KG1 (cell line): Measurements from ENCODE around the gene ABLIM3.

ENCODE experiments used
- DNase-seq: peaks from one replicate; lab custom pipeline; 2025; lab: John Stamatoyannopoulos, UW

The ABLIM3 gene

DNA sequence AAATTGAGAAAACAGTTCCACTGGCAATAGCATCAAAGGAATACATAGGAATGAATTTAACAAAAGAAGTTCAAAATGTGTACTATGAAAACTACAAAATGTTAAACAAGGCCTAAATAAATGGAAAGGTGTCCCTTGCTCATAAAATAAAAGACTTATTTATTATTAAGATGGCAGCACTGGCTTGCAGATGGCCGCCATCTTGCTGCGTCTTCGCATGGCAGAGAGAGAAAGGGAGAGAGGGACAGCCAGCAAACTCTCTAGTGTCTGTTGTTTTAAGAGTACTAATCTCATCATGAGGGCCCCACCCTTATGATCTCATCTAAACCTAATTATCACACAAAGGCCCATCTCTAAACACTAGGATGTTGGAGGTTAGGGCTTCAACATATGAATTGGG, 47.1 kb downstream of the ABLIM3 start:
- no peak for DNase-seq

- DNase-seq, result no peak
Measured at GRCh38 chr5:149195337-149195887, 54.1 kb downstream of the ABLIM3 start.

GRCh38 chr5:149195962-149196361, 54.7 kb downstream of the ABLIM3 start:
- no peak for DNase-seq

DNA sequence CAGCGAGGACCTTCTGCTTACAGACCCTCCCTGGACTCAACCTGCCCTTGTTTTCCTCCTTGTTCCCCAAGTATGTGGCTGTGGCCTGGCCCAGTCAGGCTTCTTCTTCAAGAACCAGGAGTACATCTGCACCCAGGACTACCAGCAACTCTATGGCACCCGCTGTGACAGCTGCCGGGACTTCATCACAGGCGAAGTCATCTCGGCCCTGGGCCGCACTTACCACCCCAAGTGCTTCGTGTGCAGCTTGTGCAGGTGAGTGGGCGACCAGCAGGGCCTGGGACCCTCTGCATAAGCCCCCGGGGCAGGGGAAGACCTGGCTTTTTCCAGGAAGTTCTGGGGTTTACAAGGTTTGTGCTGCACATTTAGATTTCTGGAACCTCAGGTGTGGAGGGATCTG, 56.9 kb downstream of the ABLIM3 start:
- no peak for DNase-seq

DNA sequence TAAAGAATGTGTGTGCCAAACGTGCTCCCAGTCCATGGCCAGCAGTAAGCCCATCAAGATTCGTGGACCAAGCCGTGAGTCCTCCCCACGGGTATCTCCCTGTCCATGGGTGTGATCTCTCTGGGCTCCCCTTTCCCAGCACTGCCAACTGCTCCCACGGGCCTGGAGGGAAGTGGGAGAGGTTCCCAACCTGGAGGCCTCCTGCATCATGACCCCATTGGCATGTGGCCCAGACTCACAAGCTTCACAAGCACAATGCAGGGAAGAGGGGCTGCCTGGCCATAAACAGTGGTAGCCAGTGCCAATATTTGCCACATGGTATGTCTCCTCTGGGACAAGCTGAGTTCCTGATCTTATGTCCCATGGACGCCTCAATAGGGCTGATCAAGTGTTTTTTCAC, 59.1 kb downstream of the ABLIM3 start:
- no peak for DNase-seq

GRCh38 chr5:149201121-149201637, 59.9 kb downstream of the ABLIM3 start:
- no peak for DNase-seq

- no peak for DNase-seq
Measured at GRCh38 chr5:149202910-149203451, 61.7 kb downstream of the ABLIM3 start.

DNA sequence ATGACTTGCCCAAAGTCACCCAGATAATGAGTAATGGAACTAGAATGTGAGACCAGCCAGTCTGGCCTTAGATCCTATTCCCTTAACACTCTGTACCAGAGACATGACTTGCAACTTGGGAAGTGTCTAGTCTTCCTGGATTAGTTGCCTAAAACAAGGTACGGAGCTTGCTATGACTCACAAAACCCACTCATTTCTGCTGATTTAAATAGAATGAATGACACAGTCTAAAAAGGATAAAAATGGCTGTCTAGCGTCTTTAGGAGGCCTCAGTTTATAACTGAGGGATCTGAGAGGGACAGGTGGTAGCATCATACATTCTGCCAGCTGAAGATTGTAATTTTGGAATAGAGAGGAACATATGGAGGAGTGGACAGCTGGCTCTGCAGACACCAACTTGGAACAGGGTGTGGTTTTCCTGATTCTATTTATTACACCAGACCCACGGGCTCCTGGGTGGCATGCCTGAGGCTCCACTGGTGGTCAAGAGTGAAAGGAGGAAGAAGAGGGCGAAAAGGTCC, 62.7 kb downstream of the ABLIM3 start:
- DNase-seq, result no peak

- DNase-seq, result no peak
Measured at GRCh38 chr5:149205625-149206523, 64.6 kb downstream of the ABLIM3 start.

DNA sequence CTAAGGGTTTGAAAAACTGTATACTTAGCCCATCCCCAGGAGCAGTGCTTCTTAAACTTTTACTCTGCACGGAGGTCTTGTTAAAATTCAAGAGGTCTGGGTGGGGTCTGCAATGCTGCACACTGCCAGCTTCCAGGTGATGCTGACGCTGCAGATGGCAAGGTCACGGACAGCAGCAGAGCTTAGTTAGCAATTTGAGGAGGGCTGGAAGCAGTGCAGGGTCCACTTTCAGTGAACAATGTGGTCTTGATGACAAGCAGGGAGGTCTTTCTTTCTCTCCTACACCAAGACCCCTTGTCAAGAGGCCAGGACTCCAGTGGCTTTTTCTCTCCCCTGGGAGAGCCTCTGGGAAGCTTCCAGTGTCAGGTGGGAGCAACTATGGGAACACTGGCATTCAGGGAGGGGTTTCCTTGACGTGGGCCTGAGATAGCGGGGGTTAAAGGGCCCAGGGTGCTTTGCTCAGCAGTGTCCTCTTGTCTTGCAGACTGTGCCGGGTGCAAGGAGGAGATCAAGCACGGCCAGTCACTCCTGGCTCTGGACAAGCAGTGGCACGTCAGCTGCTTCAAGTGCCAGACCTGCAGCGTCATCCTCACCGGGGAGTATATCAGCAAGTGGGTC, 65.3 kb downstream of the ABLIM3 start:
- DNase-seq, result no peak

GRCh38 chr5:149207831-149208230, 66.5 kb downstream of the ABLIM3 start:
- DNase-seq, result no peak

DNA sequence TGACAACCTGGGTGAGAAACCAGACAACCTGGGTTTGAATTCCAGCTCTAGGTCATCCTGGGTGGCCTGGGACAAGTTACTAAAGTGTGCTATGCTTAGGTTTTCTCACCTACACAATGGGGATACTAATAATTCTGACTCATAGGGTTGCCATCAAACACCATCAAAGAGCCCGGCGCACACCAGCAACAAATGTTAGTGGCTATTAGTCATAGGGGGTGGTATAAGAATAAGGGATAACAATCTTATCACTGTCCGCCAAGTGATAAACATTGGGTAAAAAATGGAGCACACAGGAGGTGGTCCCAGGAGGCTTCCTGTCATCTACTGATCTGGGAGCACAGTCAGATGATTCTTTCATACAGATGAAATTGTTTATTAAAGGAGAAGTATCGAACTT, 68.9 kb downstream of the ABLIM3 start:
- DNase-seq, result no peak

GRCh38 chr5:149210968-149211490, 69.7 kb downstream of the ABLIM3 start:
- DNase-seq, result no peak

DNA sequence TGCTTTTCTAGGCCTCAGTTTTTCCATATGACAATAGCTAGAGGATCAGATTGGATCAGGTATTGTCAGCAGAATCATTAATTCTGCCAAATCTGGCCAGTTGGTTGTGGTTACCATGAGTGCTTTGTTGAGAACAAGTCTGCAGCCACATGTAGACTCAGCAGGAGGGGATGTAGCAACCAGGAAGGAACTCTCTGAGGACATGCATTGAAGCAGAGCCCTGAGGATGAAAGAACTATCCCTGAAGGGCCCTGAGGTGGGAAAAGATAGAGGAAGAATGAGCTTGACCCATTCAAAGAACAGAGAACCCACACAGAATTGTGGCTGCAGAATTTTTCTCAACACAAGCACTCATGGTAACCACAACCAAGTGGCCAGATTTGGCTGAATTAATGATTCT, 70.3 kb downstream of the ABLIM3 start:
- no peak for DNase-seq

DNA sequence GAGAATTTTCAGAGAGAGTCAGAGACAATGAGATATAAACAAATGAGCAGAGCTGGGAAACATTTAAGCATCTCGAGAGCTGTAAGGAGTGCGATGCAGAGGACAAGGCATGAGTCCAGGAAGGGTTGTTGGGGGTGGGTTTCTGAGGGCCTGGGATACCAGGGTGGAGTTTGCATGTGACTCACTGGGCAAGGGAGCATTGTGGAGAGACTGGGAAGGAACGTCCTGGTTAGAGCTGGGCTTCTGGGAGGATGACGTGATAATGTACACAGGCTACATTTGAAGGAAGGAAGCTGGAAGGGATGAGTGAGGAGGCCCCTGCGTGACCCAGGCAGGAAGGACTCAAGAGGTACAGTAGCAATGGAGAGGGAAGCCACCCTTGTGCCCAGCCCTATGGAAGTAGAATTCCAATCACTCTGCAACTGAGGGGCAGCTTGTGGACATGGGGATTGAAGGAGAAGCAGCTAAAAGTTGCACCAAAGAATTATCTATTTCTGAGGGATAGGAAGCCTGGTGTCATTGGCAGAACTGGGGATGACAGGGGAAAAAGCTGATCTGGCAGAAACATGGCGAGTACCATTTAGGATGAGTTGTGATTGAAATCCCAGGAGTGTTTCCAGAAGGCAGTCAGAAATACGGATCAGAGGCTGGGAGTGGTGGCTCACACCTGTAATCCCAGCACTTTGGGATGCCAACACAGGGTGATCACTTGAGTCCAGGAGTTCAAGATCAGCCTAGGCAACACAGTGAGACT, 71.1 kb downstream of the ABLIM3 start:
- DNase-seq, result no peak

DNA sequence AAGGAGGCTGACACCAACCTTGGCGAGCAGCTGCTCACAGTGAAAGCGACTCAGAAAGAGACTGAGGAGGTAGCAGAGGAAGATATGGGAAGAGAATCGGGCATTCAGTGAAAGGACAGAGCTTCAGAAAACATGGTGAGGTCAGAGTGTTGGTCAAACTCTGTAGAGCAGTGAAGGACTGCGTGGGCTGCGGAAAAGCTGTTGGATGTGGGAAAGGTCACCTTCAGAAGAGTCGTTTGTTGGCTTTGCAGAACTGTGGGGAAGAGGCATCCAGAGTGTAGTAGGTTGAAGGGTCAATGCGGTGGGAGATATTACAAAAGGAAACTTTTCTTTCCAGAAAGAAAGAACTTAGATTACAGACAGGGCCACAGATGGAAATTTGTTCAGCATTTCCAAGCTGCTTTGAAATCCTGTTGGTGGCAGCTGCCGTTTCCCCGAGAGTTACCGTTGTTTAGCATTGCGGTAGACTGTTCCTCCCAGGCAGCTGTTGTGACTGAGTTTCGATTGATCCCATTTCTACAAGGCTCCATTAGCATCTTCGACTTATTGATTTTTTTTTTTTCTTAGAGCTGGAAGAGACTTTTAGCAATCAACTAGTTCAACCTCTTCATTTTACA, 72.1 kb downstream of the ABLIM3 start:
- DNase-seq, result no peak

DNA sequence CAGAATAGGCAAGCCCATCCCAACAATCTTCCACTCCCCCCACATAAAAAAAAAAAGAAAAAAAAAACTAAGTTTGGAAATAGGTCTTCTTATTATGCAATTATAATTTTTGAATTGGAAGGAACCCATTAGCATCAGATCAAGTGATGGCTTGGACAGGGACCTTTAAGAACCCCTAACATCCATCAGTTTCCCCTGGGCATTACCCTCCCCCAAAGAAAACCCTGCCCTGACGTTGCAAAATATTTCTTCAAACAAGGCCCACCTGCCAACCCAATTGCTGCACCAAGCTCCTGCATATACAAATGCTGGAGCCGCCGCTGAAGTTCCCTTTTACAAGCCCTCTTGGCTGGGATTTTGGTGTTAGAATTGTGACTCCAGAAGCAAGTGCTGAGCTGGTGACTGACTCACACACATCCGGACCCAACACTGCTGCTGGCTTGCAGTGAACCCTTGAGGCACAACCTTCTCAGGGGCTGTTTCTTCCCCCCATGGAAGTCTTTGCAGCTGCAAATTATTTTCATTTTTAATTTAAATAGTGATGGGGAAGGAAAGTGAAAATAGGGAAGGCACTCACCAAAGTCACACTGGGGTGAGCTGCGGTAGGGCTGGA, 74.3 kb downstream of the ABLIM3 start:
- no peak for DNase-seq

GRCh38 chr5:149216496-149216895, 75.2 kb downstream of the ABLIM3 start:
- DNase-seq, result no peak

DNA sequence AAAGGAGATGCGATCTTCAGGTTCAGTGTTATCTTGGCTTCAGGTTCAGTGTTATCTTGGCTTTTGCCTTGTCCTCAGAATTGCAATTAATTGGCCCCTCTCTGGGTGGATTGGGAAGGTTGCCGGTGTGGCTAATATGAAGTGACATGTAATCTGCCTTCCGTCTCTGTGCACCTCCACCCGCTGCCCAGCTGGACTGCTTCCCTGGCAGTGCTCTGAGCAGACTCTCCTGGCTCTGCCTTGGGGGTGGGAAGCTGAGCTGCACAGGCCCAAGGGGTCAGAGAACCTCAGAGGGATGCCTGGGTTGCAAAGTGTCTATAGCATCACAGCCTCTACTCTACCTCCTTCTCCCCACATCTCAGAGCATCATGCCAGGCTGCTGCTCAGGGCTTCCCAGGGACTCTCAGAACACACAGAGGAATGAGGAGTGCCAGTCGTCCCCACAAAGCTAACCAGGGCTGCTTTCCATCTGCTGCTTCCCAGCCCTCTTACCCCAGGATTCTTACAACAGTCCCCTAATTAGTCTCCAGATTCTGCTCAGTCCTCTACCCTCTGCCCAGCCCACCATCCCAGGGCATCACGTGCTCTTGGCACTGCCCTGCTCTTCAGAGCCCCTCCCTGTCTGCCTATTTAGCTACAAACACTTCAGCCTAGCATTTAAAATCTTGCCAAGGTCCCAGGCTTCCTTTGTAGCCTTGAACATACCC, 76.0 kb downstream of the ABLIM3 start:
- DNase-seq, result no peak

DNA sequence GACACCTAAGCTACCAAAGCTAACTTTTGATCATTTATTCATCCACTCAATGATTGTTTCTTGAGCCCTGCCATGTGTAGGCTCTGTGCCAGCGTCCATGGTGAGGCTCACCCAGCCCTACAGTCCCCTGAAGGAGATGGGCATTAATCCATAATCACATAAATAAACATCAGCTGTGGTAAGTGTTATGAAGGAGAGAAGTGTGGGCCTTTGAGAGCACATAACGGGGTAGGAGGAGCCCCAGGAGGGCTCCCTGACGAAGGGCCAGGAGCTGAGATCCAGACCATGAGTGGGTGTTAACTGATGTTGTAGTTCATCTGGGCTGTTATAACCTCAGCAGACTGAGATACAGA, 76.5 kb downstream of the ABLIM3 start:
- no peak for DNase-seq
